ENCODE measurements around the gene ADCY10. TPM values are rescaled to one million over a fixed set of nuclear protein-coding genes. Genes with fewer than 3 reads are reported as not detected.
A peak's percentile ranks its signal among the peaks of the same experiment; 100 is the strongest.

The ADCY10 gene
- total and polyA plus RNA-seq, 3 experiments from 2014 or later = 0.09 TPM; not detected in 2

- Histone ChIP-seq H3K27me3 (ENCODE audit: insufficient read depth, low read length, poor library complexity, severe bottlenecking) (no peaks in the 10 kb centered on the region), H3K27ac (ENCODE audit: low read depth, low read length) (no peak overlapping the region), H3K4me1 (ENCODE audit: insufficient read depth, low read length) (peaks cover 25% of the 10 kb centered on the region), H3K9me3 (ENCODE audit: low read length) (no peaks in the 10 kb centered on the region), H3K4me3 (ENCODE audit: low read length) (no peak overlapping the region), H3K36me3 (ENCODE audit: insufficient read depth, low read length) (no peaks in the 10 kb centered on the region)
- peaks cover under 1 to 1% of the 10 kb centered on the region in 2 donors for H3K27me3 Mint-ChIP-seq
- no peaks in the 10 kb centered on the region for H3K36me3 Mint-ChIP-seq
- H3K27ac Mint-ChIP-seq = peak overlapping the region in 7 of 8 donors; percentile 46 to 89 (median 81)
- ChIA-PET POLR2A (interaction anchor here (0.6 kb wide), 1 partner anchor 132 kb away, joined by 3 read pairs; no protein-coding TSS in a partner anchor), CTCF (interaction anchor here (0.6 to 1.8 kb wide), 5 partner anchors 12 to 202 kb away, joined by 3 to 6 read pairs (median 3); no protein-coding TSS in a partner anchor)
- peak; percentile 61 to 85 (median 70) for DNase-seq
- no peaks in the 10 kb centered on the region for H3K9me3 Mint-ChIP-seq
- H3K4me1 Mint-ChIP-seq = peaks cover 24 to 30% (median 27%) of the 10 kb centered on the region in 3 donors
- H3K4me3 Mint-ChIP-seq = peak overlapping the region in 5 of 7 donors; percentile 38 to 69 (median 51)
Observed at GRCh38 chr1:167803358-167804207, 110.4 kb downstream of the ADCY10 start.

GRCh38 chr1:167802235-167802634, 111.7 kb downstream of the ADCY10 start:
- ChIA-PET POLR2A (no interaction called here), CTCF (interaction anchor here (0.9 to 2.4 kb wide), 5 partner anchors 11 to 202 kb away, joined by 3 to 6 read pairs (median 3); no protein-coding TSS in a partner anchor)
- Histone ChIP-seq H3K9me3 (ENCODE audit: low read length) (no peaks in the 10 kb centered on the region), H3K36me3 (ENCODE audit: insufficient read depth, low read length) (no peaks in the 10 kb centered on the region), H3K4me3 (ENCODE audit: low read length) (no peak overlapping the region), H3K4me1 (ENCODE audit: insufficient read depth, low read length) (peaks cover 25% of the 10 kb centered on the region), H3K27me3 (ENCODE audit: insufficient read depth, low read length, poor library complexity, severe bottlenecking) (no peaks in the 10 kb centered on the region), H3K27ac (ENCODE audit: low read depth, low read length) (no peak overlapping the region)
- no peak for DNase-seq
- H3K4me1 Mint-ChIP-seq = peaks cover 24 to 31% (median 27%) of the 10 kb centered on the region in 3 donors
- H3K4me3 Mint-ChIP-seq = peak overlapping the region in 1 of 7 donors; percentile 43
- no peaks in the 10 kb centered on the region for H3K36me3 Mint-ChIP-seq
- no peaks in the 10 kb centered on the region for H3K9me3 Mint-ChIP-seq
- peak overlapping the region in 2 of 8 donors; percentile 61 to 88 for H3K27ac Mint-ChIP-seq
- peaks cover 0 to 1% of the 10 kb centered on the region in 2 donors for H3K27me3 Mint-ChIP-seq

- H3K4me3 ChIP-seq (ENCODE audit: low read length) = no peak overlapping the region
- ChIA-PET POLR2A (no interaction called here), CTCF (interaction anchor here (0.9 kb wide), 1 partner anchor 282 kb away, joined by 3 read pairs; no protein-coding TSS in a partner anchor)
- Mint-ChIP-seq H3K36me3 (no peaks in the 10 kb centered on the region), H3K27me3 (peaks cover 0 to 1% of the 10 kb centered on the region in 2 donors), H3K27ac (no peak overlapping the region), H3K4me3 (no peak overlapping the region), H3K9me3 (no peaks in the 10 kb centered on the region), H3K4me1 (peaks cover 19 to 26% (median 20%) of the 10 kb centered on the region in 3 donors)
- H3K4me1 ChIP-seq (ENCODE audit: insufficient read depth, low read length) = peaks cover 21% of the 10 kb centered on the region
- no peaks in the 10 kb centered on the region for H3K36me3 ChIP-seq (ENCODE audit: insufficient read depth, low read length)
- H3K27me3 ChIP-seq (ENCODE audit: insufficient read depth, low read length, poor library complexity, severe bottlenecking) = no peaks in the 10 kb centered on the region
- no peak overlapping the region for H3K27ac ChIP-seq (ENCODE audit: low read depth, low read length)
- no peaks in the 10 kb centered on the region for H3K9me3 ChIP-seq (ENCODE audit: low read length)
- DNase-seq = no peak
Observed at GRCh38 chr1:167800251-167800650, 113.7 kb downstream of the ADCY10 start.

GRCh38 chr1:167799747-167800146, 114.2 kb downstream of the ADCY10 start:
- DNase-seq = no peak
- Mint-ChIP-seq H3K4me1 (peaks cover 13 to 21% (median 15%) of the 10 kb centered on the region in 3 donors), H3K36me3 (no peaks in the 10 kb centered on the region), H3K9me3 (no peaks in the 10 kb centered on the region), H3K27ac (no peak overlapping the region), H3K4me3 (no peak overlapping the region), H3K27me3 (peaks cover 0 to 1% of the 10 kb centered on the region in 2 donors)
- no peaks in the 10 kb centered on the region for H3K9me3 ChIP-seq (ENCODE audit: low read length)
- H3K27me3 ChIP-seq (ENCODE audit: insufficient read depth, low read length, poor library complexity, severe bottlenecking) = no peaks in the 10 kb centered on the region
- H3K36me3 ChIP-seq (ENCODE audit: insufficient read depth, low read length) = no peaks in the 10 kb centered on the region
- peaks cover 16% of the 10 kb centered on the region for H3K4me1 ChIP-seq (ENCODE audit: insufficient read depth, low read length)
- CTCF ChIA-PET = interaction anchor here (0.7 to 1.0 kb wide), 2 partner anchors 10 to 88 kb away, joined by 3 read pairs; no protein-coding TSS in a partner anchor
- POLR2A ChIA-PET = no interaction called here
- no peak overlapping the region for H3K4me3 ChIP-seq (ENCODE audit: low read length)
- no peak overlapping the region for H3K27ac ChIP-seq (ENCODE audit: low read depth, low read length)

- POLR2A ChIA-PET = no interaction called here
- Mint-ChIP-seq H3K36me3 (no peaks in the 10 kb centered on the region), H3K9me3 (no peaks in the 10 kb centered on the region), H3K4me1 (peaks cover 6 to 13% (median 7%) of the 10 kb centered on the region in 3 donors), H3K27me3 (no peaks in the 10 kb centered on the region), H3K4me3 (no peak overlapping the region), H3K27ac (peak overlapping the region in 1 of 8 donors; percentile 50)
- H3K4me1 ChIP-seq (ENCODE audit: insufficient read depth, low read length) = peaks cover 8% of the 10 kb centered on the region
- H3K9me3 ChIP-seq (ENCODE audit: low read length) = no peaks in the 10 kb centered on the region
- H3K27me3 ChIP-seq (ENCODE audit: insufficient read depth, low read length, poor library complexity, severe bottlenecking) = no peaks in the 10 kb centered on the region
- no peak for DNase-seq
- H3K4me3 ChIP-seq (ENCODE audit: low read length) = no peak overlapping the region
- no peaks in the 10 kb centered on the region for H3K36me3 ChIP-seq (ENCODE audit: insufficient read depth, low read length)
- CTCF ChIA-PET = interaction anchor here (0.7 to 1.0 kb wide), 2 partner anchors 9 to 85 kb away, joined by 3 read pairs; no protein-coding TSS in a partner anchor
- H3K27ac ChIP-seq (ENCODE audit: low read depth, low read length) = no peak overlapping the region
Observed at GRCh38 chr1:167798952-167799351, 115.0 kb downstream of the ADCY10 start.

GRCh38 chr1:167797015-167797414, 116.9 kb downstream of the ADCY10 start:
- Histone ChIP-seq H3K36me3 (ENCODE audit: insufficient read depth, low read length) (no peaks in the 10 kb centered on the region), H3K4me1 (ENCODE audit: insufficient read depth, low read length) (no peaks in the 10 kb centered on the region), H3K4me3 (ENCODE audit: low read length) (no peak overlapping the region), H3K27me3 (ENCODE audit: insufficient read depth, low read length, poor library complexity, severe bottlenecking) (no peaks in the 10 kb centered on the region), H3K9me3 (ENCODE audit: low read length) (no peaks in the 10 kb centered on the region), H3K27ac (ENCODE audit: low read depth, low read length) (no peak overlapping the region)
- no peak overlapping the region for H3K27ac Mint-ChIP-seq
- CTCF ChIA-PET = no interaction called here
- no peak overlapping the region for H3K4me3 Mint-ChIP-seq
- peaks cover 0 to 4% (median 0%) of the 10 kb centered on the region in 3 donors for H3K4me1 Mint-ChIP-seq
- no peak for DNase-seq
- POLR2A ChIA-PET = no interaction called here
- no peaks in the 10 kb centered on the region for H3K9me3 Mint-ChIP-seq
- no peaks in the 10 kb centered on the region for H3K36me3 Mint-ChIP-seq
- H3K27me3 Mint-ChIP-seq = no peaks in the 10 kb centered on the region

DNA sequence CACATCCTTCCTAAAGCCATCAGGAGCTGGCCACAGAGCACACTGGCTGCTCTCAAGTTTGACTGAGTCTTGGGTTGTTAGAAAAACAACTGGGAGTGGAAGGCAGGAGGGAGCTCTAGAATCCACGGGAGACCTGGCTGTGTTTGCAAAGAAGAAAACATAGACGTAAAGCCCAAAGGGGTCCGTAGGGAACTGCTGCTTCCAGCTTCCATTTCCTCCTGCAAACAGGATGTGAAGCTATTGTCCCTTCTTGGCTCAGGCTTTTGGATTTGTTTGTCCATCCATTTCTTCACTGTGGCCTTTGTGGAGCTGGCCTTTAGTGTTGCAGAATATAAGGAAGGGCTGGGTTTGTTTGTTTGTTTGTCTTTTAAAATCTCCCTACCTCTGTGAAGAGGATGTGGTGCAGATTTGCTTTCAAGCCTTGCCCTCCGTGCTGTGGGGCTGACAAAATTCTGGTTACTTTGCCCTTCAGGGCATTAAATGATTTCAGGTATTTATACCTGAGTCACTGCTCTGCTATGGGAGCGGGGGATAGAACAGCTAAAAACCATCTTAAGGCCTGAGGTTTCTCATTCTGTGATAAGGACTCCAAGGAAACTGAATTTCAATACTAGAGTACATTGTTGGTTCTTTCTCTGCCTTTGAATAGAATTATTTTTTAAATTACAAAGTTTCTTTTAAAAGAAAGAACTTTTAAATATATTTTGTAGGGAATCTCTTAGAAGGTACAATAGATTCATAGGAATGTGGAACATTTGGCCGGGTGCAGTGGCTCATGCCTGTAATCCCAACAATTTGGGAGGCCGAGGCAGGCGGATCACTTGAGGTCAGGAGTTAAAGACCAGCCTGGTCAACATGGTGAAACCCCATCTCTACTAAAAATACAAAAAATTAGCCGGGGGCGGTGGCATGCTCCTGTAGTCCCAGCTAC, 117.9 kb downstream of the ADCY10 start:
- Mint-ChIP-seq H3K27me3 (no peaks in the 10 kb centered on the region), H3K36me3 (no peaks in the 10 kb centered on the region), H3K4me1 (peaks cover 0 to 4% (median 0%) of the 10 kb centered on the region in 3 donors), H3K4me3 (no peak overlapping the region), H3K9me3 (no peaks in the 10 kb centered on the region), H3K27ac (peak overlapping the region in 1 of 8 donors; percentile 83)
- POLR2A ChIA-PET = no interaction called here
- H3K9me3 ChIP-seq (ENCODE audit: low read length) = no peaks in the 10 kb centered on the region
- CTCF ChIA-PET = interaction anchor here (1.2 kb wide), 1 partner anchor 81 kb away, joined by 3 read pairs; no protein-coding TSS in a partner anchor
- H3K27me3 ChIP-seq (ENCODE audit: insufficient read depth, low read length, poor library complexity, severe bottlenecking) = no peaks in the 10 kb centered on the region
- H3K36me3 ChIP-seq (ENCODE audit: insufficient read depth, low read length) = no peaks in the 10 kb centered on the region
- no peaks in the 10 kb centered on the region for H3K4me1 ChIP-seq (ENCODE audit: insufficient read depth, low read length)
- H3K4me3 ChIP-seq (ENCODE audit: low read length) = no peak overlapping the region
- no peak overlapping the region for H3K27ac ChIP-seq (ENCODE audit: low read depth, low read length)
- DNase-seq = no peak
